Upper lobe of right lung (tissue), 1 donor: ENCODE results near the gene DCC. TPM values are rescaled to one million over a fixed set of nuclear protein-coding genes. Genes with fewer than 3 reads are reported as not detected.
"Not testable (repeated sequence)": the region's sequence is repeated elsewhere in the genome, so short reads cannot be mapped to it uniquely, and the experiment has no call there.

Experiments
- ATAC-seq: fragments of 200-7000 bp; cut with Tn5 transposase; one replicate; pipeline ENCODE4 v1.9.1; 2020; ENCODE audit warnings: mild to moderate bottlenecking, moderate library complexity
- DNase-seq: peaks from one replicate; pipeline ENCODE4 v3.0.0-alpha.2; 2020
- H3K27ac ChIP-seq: fragments of 200-600 bp; one replicate; pipeline ENCODE4 v1.8.0; 2022
- H3K27me3 ChIP-seq: fragments of 200-600 bp; one replicate; pipeline ENCODE4 v1.8.0; 2022; ENCODE audit warnings: mild to moderate bottlenecking
- H3K36me3 ChIP-seq: fragments of 200-600 bp; one replicate; pipeline ENCODE4 v1.8.0; 2022
- H3K4me1 ChIP-seq: fragments of 200-600 bp; one replicate; pipeline ENCODE4 v1.8.0; 2022
- H3K4me3 ChIP-seq: fragments of 200-600 bp; one replicate; pipeline ENCODE4 v1.8.0; 2022; ENCODE audit warnings: mild to moderate bottlenecking
- H3K9me3 ChIP-seq: fragments of 200-600 bp; one replicate; pipeline ENCODE4 v1.8.0; 2022
- intact Hi-C: fragments of 100-400 bp; cut with DNase I; formaldehyde crosslinking; loops from one replicate; pipeline ENCODE4 v1.11.0; 2022
- total RNA-seq: library from RNA; stranded (reverse); fragmentation: NEBNext Ultra II Directional; extraction: Animal tissue kit (Norgen Biotek cat#: 25700); gene quantifications from one replicate; pipeline ENCODE4 v1.2.1, GENCODE V29; 2021
- TF ChIP-seq, protein P1 (sequence below): fragments of 200-600 bp; IDR thresholded peaks from one replicate; pipeline ENCODE4 v1.8.0; 2022; ENCODE audit warnings: antibody characterized with exemption
- donor health status: DM: no; HTN: yes; CAD: no; lungs with severe emphysema.

Gene DCC
- total RNA-seq, 1 donor from 2014 or later = 7.1 TPM

DNA sequence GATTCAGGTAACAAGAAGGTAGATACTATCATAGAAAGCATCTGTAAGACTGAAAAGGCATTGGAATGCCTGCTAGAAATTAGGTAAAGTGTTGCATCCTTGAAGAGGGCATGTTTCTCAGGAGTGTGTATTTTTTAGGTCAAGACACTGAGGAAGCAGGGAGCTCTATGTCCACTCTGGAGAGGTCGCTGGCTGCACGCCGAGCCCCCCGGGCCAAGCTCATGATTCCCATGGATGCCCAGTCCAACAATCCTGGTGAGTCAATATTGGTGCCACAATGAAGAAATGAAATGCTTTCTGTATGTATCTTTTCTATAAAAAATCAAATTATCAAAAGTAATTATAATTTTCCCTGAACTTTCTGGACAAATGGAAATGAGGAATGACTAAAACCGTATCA, 1127.8 kb downstream of the DCC start:
- intact Hi-C loops = no loop called here
- H3K27me3 ChIP-seq = no peaks in the 10 kb centered on the region
- no peak overlapping the region for H3K27ac ChIP-seq
- ATAC-seq (no peak), DNase-seq (no peak)
- TF ChIP-seq, protein P1, sequence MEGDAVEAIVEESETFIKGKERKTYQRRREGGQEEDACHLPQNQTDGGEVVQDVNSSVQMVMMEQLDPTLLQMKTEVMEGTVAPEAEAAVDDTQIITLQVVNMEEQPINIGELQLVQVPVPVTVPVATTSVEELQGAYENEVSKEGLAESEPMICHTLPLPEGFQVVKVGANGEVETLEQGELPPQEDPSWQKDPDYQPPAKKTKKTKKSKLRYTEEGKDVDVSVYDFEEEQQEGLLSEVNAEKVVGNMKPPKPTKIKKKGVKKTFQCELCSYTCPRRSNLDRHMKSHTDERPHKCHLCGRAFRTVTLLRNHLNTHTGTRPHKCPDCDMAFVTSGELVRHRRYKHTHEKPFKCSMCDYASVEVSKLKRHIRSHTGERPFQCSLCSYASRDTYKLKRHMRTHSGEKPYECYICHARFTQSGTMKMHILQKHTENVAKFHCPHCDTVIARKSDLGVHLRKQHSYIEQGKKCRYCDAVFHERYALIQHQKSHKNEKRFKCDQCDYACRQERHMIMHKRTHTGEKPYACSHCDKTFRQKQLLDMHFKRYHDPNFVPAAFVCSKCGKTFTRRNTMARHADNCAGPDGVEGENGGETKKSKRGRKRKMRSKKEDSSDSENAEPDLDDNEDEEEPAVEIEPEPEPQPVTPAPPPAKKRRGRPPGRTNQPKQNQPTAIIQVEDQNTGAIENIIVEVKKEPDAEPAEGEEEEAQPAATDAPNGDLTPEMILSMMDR = no peak
- no peaks in the 10 kb centered on the region for H3K4me1 ChIP-seq
- no peaks in the 10 kb centered on the region for H3K9me3 ChIP-seq
- no peak overlapping the region for H3K4me3 ChIP-seq
- no peaks in the 10 kb centered on the region for H3K36me3 ChIP-seq

DNA sequence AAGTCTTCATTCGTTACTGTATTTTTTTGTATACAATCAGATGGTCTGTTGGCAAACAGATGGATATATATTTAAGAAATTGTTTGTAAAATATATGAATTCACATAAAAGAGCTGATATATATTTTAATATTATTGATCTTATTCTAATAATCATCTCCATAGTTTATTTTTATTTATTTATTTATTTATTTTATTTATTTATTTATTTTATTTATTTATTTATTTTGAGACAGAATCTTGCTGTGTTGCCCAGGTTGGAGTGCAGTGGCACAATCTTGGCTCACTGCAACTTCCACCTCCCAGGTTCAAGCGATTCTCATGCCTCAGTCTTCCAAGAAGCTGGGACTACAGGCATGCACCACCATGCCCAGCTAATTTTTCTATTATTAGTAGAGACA, 1128.2 kb downstream of the DCC start:
- DNase-seq, H3K4me1 ChIP-seq, H3K27me3 ChIP-seq, intact Hi-C loops, H3K36me3 ChIP-seq, ATAC-seq, H3K27ac ChIP-seq, H3K4me3 ChIP-seq, H3K9me3 ChIP-seq: not testable (repeated sequence)

GRCh38 chr18:53472546-53472945, 1132.5 kb downstream of the DCC start:
- no peak for ATAC-seq
- no peak for DNase-seq
- no peaks in the 10 kb centered on the region for H3K4me1 ChIP-seq
- H3K27me3 ChIP-seq = no peaks in the 10 kb centered on the region
- H3K27ac ChIP-seq = no peak overlapping the region
- H3K36me3 ChIP-seq = no peaks in the 10 kb centered on the region
- TF ChIP-seq, protein P1 = no peak
- intact Hi-C loops = no loop called here
- H3K4me3 ChIP-seq = no peak overlapping the region
- H3K9me3 ChIP-seq = no peaks in the 10 kb centered on the region

- Histone ChIP-seq H3K36me3 (no peaks in the 10 kb centered on the region), H3K27ac (no peak overlapping the region), H3K9me3 (no peaks in the 10 kb centered on the region), H3K27me3 (no peaks in the 10 kb centered on the region), H3K4me3 (no peak overlapping the region), H3K4me1 (no peaks in the 10 kb centered on the region)
- intact Hi-C loops = no loop called here
- ATAC-seq (no peak), DNase-seq (no peak)
- TF ChIP-seq, protein P1 = no peak
These were observed 1138.2 kb downstream of the DCC start for GRCh38 chr18:53478155-53478554.

- TF ChIP-seq, protein P1 = no peak
- intact Hi-C loops = no loop called here
These were observed 1146.3 kb downstream of the DCC start for GRCh38 chr18:53486296-53486695.

GRCh38 chr18:53489266-53489665, 1149.3 kb downstream of the DCC start:
- Histone ChIP-seq H3K4me1 (no peaks in the 10 kb centered on the region), H3K36me3 (no peaks in the 10 kb centered on the region), H3K4me3 (no peak overlapping the region), H3K27ac (no peak overlapping the region), H3K27me3 (no peaks in the 10 kb centered on the region), H3K9me3 (no peaks in the 10 kb centered on the region)
- TF ChIP-seq, protein P1 = no peak
- intact Hi-C loops = no loop called here
- ATAC-seq = no peak
- DNase-seq = no peak

More at GRCh38 chr18:53486296-53486695, 1146.3 kb downstream of the DCC start:
- no peaks in the 10 kb centered on the region for H3K36me3 ChIP-seq
- DNase-seq = no peak
- no peak for ATAC-seq
- no peaks in the 10 kb centered on the region for H3K27me3 ChIP-seq
- H3K27ac ChIP-seq = no peak overlapping the region
- H3K4me3 ChIP-seq = no peak overlapping the region
- H3K4me1 ChIP-seq = no peaks in the 10 kb centered on the region
- H3K9me3 ChIP-seq = no peaks in the 10 kb centered on the region
